IPS-18a (cell line): ENCODE data around the gene VWA5B2.

Experiments used
- H3K27ac ChIP-seq: one replicate; pipeline ENCODE4 v1.5.1; 2013; ENCODE audit warnings: low read length
- H3K27me3 ChIP-seq: one replicate; pipeline ENCODE4 v1.6.1; 2013; ENCODE audit warnings: mild to moderate bottlenecking, low read length; ENCODE audit not compliant: control insufficient read depth, insufficient read depth
- H3K36me3 ChIP-seq: one replicate; pipeline ENCODE4 v1.6.1; 2013; ENCODE audit warnings: low read depth, low read length; ENCODE audit not compliant: control insufficient read depth
- H3K4me1 ChIP-seq: one replicate; pipeline ENCODE4 v1.6.1; 2013; ENCODE audit warnings: low read depth, low read length; ENCODE audit not compliant: control insufficient read depth
- H3K4me3 ChIP-seq: one replicate; pipeline ENCODE4 v1.5.1; 2013; ENCODE audit warnings: low read length
- H3K9ac ChIP-seq: one replicate; pipeline ENCODE4 v1.6.1; 2013; ENCODE audit warnings: mild to moderate bottlenecking, low read length, moderate library complexity
- H3K9me3 ChIP-seq: one replicate; pipeline ENCODE4 v1.6.1; 2013; ENCODE audit warnings: low read depth, low read length; ENCODE audit not compliant: control insufficient read depth

Gene VWA5B2

GRCh38 chr3:184249412-184250166, 20.2 kb downstream of the VWA5B2 start, which contains the start of gene EEF1AKMT4:
Gene EEF1AKMT4 (plus strand): TSS chr3:184249672. CDS start chr3:184249695, 23 bp downstream.
- Histone ChIP-seq H3K9me3 (no peaks in the 10 kb centered on the region), H3K27ac (peak within 1 kb of the TSS; percentile 99), H3K27me3 (no peaks in the 10 kb centered on the region), H3K36me3 (peaks cover 13% of the 10 kb centered on the region), H3K9ac (peak within 1 kb of the TSS; percentile 99), H3K4me3 (peak within 1 kb of the TSS; percentile 100), H3K4me1 (no peaks in the 10 kb centered on the region)

- Histone ChIP-seq H3K9me3 (no peaks in the 10 kb centered on the region), H3K27ac (peak overlapping the region; percentile 22)
Measured at GRCh38 chr3:184250167-184250828, 20.9 kb downstream of the VWA5B2 start.

GRCh38 chr3:184255291-184256039, 26.1 kb downstream of the VWA5B2 start:
- no peaks in the 10 kb centered on the region for H3K36me3 ChIP-seq
- H3K4me3 ChIP-seq = no peak overlapping the region
- H3K9me3 ChIP-seq = no peaks in the 10 kb centered on the region
- no peak overlapping the region for H3K9ac ChIP-seq
- peaks cover 29% of the 10 kb centered on the region for H3K27me3 ChIP-seq
- no peaks in the 10 kb centered on the region for H3K4me1 ChIP-seq
- H3K27ac ChIP-seq = no peak overlapping the region

More at GRCh38 chr3:184250167-184250828, 20.9 kb downstream of the VWA5B2 start:
- peak overlapping the region; percentile 99 for H3K9ac ChIP-seq
- H3K4me1 ChIP-seq = no peaks in the 10 kb centered on the region
- no peaks in the 10 kb centered on the region for H3K27me3 ChIP-seq
- peak overlapping the region; percentile 100 for H3K4me3 ChIP-seq
- H3K36me3 ChIP-seq = peaks cover 6% of the 10 kb centered on the region

- no peaks in the 10 kb centered on the region for H3K4me1 ChIP-seq
- H3K27me3 ChIP-seq = peaks cover 43% of the 10 kb centered on the region
- H3K4me3 ChIP-seq = no peak overlapping the region
- H3K9me3 ChIP-seq = no peaks in the 10 kb centered on the region
- no peak overlapping the region for H3K27ac ChIP-seq
- H3K36me3 ChIP-seq = no peaks in the 10 kb centered on the region
- no peak overlapping the region for H3K9ac ChIP-seq
Measured at GRCh38 chr3:184257083-184257915, 27.9 kb downstream of the VWA5B2 start.

GRCh38 chr3:184258926-184259325, 29.5 kb downstream of the VWA5B2 start:
- no peaks in the 10 kb centered on the region for H3K9me3 ChIP-seq
- H3K27ac ChIP-seq = no peak overlapping the region
- no peaks in the 10 kb centered on the region for H3K36me3 ChIP-seq
- H3K4me3 ChIP-seq = no peak overlapping the region
- H3K9ac ChIP-seq = no peak overlapping the region
- no peaks in the 10 kb centered on the region for H3K4me1 ChIP-seq
- peaks cover 57% of the 10 kb centered on the region for H3K27me3 ChIP-seq

- Histone ChIP-seq H3K9ac (no peak overlapping the region), H3K4me3 (no peak overlapping the region), H3K4me1 (no peaks in the 10 kb centered on the region), H3K27ac (no peak overlapping the region), H3K36me3 (no peaks in the 10 kb centered on the region), H3K27me3 (peaks cover 59% of the 10 kb centered on the region), H3K9me3 (no peaks in the 10 kb centered on the region)
Measured at GRCh38 chr3:184259396-184259877, 30.1 kb downstream of the VWA5B2 start.

GRCh38 chr3:184259878-184260723, 30.7 kb downstream of the VWA5B2 start:
- Histone ChIP-seq H3K4me1 (no peaks in the 10 kb centered on the region), H3K4me3 (peak overlapping the region; percentile 66), H3K9ac (peak overlapping the region; percentile 36), H3K36me3 (no peaks in the 10 kb centered on the region), H3K27ac (no peak overlapping the region), H3K9me3 (no peaks in the 10 kb centered on the region), H3K27me3 (peaks cover 62% of the 10 kb centered on the region)

GRCh38 chr3:184260724-184261269, 31.4 kb downstream of the VWA5B2 start:
- Histone ChIP-seq H3K4me3 (peak overlapping the region; percentile 66), H3K27me3 (peaks cover 62% of the 10 kb centered on the region), H3K9me3 (no peaks in the 10 kb centered on the region), H3K9ac (peak overlapping the region; percentile 36), H3K36me3 (no peaks in the 10 kb centered on the region), H3K4me1 (no peaks in the 10 kb centered on the region), H3K27ac (no peak overlapping the region)

GRCh38 chr3:184261270-184261853, 32.0 kb downstream of the VWA5B2 start, which contains the start of gene CAMK2N2:
Gene CAMK2N2 (minus strand): TSS chr3:184261553. CDS start chr3:184261285, 268 bp downstream.
- no peak within 1 kb of the TSS for H3K27ac ChIP-seq
- no peaks in the 10 kb centered on the region for H3K4me1 ChIP-seq
- no peaks in the 10 kb centered on the region for H3K9me3 ChIP-seq
- peaks cover 62% of the 10 kb centered on the region for H3K27me3 ChIP-seq
- no peaks in the 10 kb centered on the region for H3K36me3 ChIP-seq
- H3K4me3 ChIP-seq = peak within 1 kb of the TSS; percentile 66
- H3K9ac ChIP-seq = peak within 1 kb of the TSS; percentile 36
